ENCODE results near the gene AFF3.

AFF3 gene

DNA sequence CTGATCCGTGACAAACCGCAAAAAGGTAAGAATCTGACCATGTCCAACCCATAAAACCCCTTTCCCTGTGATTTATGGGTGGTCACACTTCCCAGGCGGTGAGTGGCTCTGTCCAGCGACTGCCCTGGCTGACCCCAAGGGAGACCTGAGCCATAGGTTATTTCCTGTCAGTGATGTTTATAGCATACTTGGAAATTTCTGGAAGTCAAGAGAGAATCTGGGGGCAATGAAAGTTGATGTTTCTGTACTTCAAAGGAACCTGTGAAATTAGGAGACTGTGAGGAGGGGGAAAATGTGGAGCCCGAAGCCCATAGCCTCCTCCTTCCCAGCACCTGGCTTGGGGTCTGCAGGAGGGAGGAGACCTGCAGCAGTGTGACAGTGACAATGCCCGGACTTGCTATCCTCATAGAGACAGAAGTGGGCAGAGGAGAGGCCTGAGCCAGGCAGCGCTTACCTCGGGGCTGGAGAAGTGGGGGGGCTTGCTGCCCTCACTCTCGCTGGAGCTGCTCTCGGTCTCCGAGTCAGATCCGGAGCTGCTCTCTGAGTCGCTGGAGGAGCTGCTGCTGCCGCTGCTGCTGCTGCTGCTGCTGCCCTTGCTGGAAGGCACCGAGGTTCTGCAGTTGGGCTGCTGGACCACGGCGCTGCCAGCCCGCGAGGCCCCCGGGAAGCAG is 541.3 kb downstream of the AFF3 start:
- Histone ChIP-seq H4K12ac (ENCODE audit: low read depth, low read length) (no peak overlapping the region), H3K9ac (ENCODE audit: low read length) (no peak overlapping the region), H3K27ac (ENCODE audit: low read depth, low read length) (no peak overlapping the region), H3K9me3 (ENCODE audit: insufficient read depth, low read depth, low read length) (no peaks in the 10 kb centered on the region), H3K14ac (ENCODE audit: low read length) (no peak overlapping the region), H3K27me3 (ENCODE audit: insufficient read depth, low read length) (peaks cover 2% of the 10 kb centered on the region), H2AFZ (ENCODE audit: insufficient read depth, low read length, poor library complexity) (no peak overlapping the region), H3K79me1 (ENCODE audit: low read length) (peaks cover 2% of the 10 kb centered on the region), H2AK5ac (ENCODE audit: low read length) (no peak overlapping the region), H3K4ac (ENCODE audit: low read depth, low read length) (no peak overlapping the region), H3K79me2 (ENCODE audit: control insufficient read depth, insufficient read depth, low read length, poor library complexity) (no peaks in the 10 kb centered on the region), H3K18ac (ENCODE audit: low read length) (no peak overlapping the region), H4K91ac (ENCODE audit: low read depth, low read length) (no peak overlapping the region), H3K23ac (ENCODE audit: low read length) (no peak overlapping the region), H2BK120ac (ENCODE audit: insufficient read depth, low read length, poor library complexity) (no peak overlapping the region), H2BK12ac (ENCODE audit: low read length) (no peak overlapping the region), H3K4me1 (ENCODE audit: control insufficient read depth in 1 of 2, insufficient read depth in 2 of 2, low read length in 2 of 2) (peaks cover 13 to 21% of the 10 kb centered on the region in 2 experiments), H3K4me2 (ENCODE audit: low read length) (no peak overlapping the region), H2BK5ac (ENCODE audit: low read depth, low read length, poor library complexity) (no peak overlapping the region), H3K4me3 (ENCODE audit: low read depth, low read length) (peak overlapping the region; percentile 19), H4K8ac (ENCODE audit: low read depth, low read length) (no peak overlapping the region), H3K36me3 (ENCODE audit: control insufficient read depth in 1 of 2, insufficient read depth in 2 of 2, low read length in 2 of 2) (no peaks in the 10 kb centered on the region)
- no peak for DNase-seq
- WGBS (ENCODE audit: extremely low coverage, insufficient coverage, insufficient read length), result no CpG with 5 or more reads among the region's 20 CpGs

DNA sequence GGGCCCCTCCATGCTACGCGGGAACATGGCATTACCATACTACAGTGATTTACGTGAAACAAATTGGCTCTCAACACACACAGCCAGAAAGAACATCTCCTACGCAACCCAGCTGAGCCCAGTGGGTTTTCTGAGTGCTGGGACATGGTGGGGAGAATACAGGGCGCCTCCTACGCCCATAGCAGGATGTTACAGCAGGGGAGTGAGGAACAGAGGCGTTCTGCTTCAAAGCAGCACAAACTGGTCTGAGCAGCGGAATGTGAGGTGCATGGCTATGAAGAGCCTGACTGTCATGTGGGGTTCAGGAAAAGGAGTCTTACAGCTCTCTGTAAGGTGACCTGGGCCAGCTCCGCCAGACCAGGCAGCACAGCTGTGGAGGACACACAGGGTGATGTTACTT is 543.9 kb downstream of the AFF3 start:
- no peak overlapping the region for H3K14ac ChIP-seq (ENCODE audit: low read length)
- H3K18ac ChIP-seq (ENCODE audit: low read length), result no peak overlapping the region
- no peaks in the 10 kb centered on the region for H3K9me3 ChIP-seq (ENCODE audit: insufficient read depth, low read depth, low read length)
- no peak overlapping the region for H4K12ac ChIP-seq (ENCODE audit: low read depth, low read length)
- H3K79me1 ChIP-seq (ENCODE audit: low read length), result peaks cover 2% of the 10 kb centered on the region
- H2BK120ac ChIP-seq (ENCODE audit: insufficient read depth, low read length, poor library complexity), result no peak overlapping the region
- H3K4me1 ChIP-seq (ENCODE audit: control insufficient read depth in 1 of 2, insufficient read depth in 2 of 2, low read length in 2 of 2), result peaks cover 13 to 21% of the 10 kb centered on the region in 2 experiments
- no peak overlapping the region for H2AFZ ChIP-seq (ENCODE audit: insufficient read depth, low read length, poor library complexity)
- no peak overlapping the region for H2BK5ac ChIP-seq (ENCODE audit: low read depth, low read length, poor library complexity)
- no peak overlapping the region for H4K8ac ChIP-seq (ENCODE audit: low read depth, low read length)
- no peak overlapping the region for H3K9ac ChIP-seq (ENCODE audit: low read length)
- H3K27me3 ChIP-seq (ENCODE audit: insufficient read depth, low read length), result peaks cover 2% of the 10 kb centered on the region
- no peak overlapping the region for H2BK12ac ChIP-seq (ENCODE audit: low read length)
- H3K23ac ChIP-seq (ENCODE audit: low read length), result no peak overlapping the region
- no peaks in the 10 kb centered on the region for H3K36me3 ChIP-seq (ENCODE audit: control insufficient read depth in 1 of 2, insufficient read depth in 2 of 2, low read length in 2 of 2)
- H3K4ac ChIP-seq (ENCODE audit: low read depth, low read length), result no peak overlapping the region
- H3K79me2 ChIP-seq (ENCODE audit: control insufficient read depth, insufficient read depth, low read length, poor library complexity), result no peaks in the 10 kb centered on the region
- H2AK5ac ChIP-seq (ENCODE audit: low read length), result no peak overlapping the region
- no peak overlapping the region for H3K4me2 ChIP-seq (ENCODE audit: low read length)
- H4K91ac ChIP-seq (ENCODE audit: low read depth, low read length), result no peak overlapping the region
- no peak overlapping the region for H3K4me3 ChIP-seq (ENCODE audit: low read depth, low read length)
- DNase-seq, result no peak
- H3K27ac ChIP-seq (ENCODE audit: low read depth, low read length), result no peak overlapping the region
- WGBS (ENCODE audit: extremely low coverage, insufficient coverage, insufficient read length), result no CpG with 5 or more reads among the region's 9 CpGs

DNA sequence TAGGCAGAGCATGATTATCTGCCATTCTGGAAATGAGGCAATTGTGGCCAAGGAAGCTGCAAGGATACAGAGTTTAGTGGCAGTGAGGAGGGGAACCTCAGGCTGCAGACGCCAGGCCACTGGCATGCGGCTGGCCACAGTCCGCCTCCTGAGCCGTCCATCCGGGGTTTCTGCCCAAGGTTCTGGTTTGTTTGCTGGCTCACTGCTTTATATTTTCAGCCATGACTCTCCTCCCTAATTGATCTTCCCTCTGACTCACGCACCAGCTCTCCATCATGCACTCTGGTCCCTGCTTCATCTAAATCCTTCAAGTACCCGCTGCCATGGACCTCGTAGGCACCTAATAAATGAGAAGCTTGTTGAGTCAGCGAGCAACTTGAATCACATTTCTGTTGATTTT is 544.8 kb downstream of the AFF3 start:
- Histone ChIP-seq H2BK5ac (ENCODE audit: low read depth, low read length, poor library complexity) (no peak overlapping the region), H3K4me2 (ENCODE audit: low read length) (no peak overlapping the region), H3K23ac (ENCODE audit: low read length) (no peak overlapping the region), H2BK12ac (ENCODE audit: low read length) (no peak overlapping the region), H2AFZ (ENCODE audit: insufficient read depth, low read length, poor library complexity) (no peak overlapping the region), H3K36me3 (ENCODE audit: control insufficient read depth in 1 of 2, insufficient read depth in 2 of 2, low read length in 2 of 2) (no peaks in the 10 kb centered on the region), H3K9me3 (ENCODE audit: insufficient read depth, low read depth, low read length) (no peaks in the 10 kb centered on the region), H4K91ac (ENCODE audit: low read depth, low read length) (no peak overlapping the region), H2BK120ac (ENCODE audit: insufficient read depth, low read length, poor library complexity) (no peak overlapping the region), H4K8ac (ENCODE audit: low read depth, low read length) (no peak overlapping the region), H3K4me3 (ENCODE audit: low read depth, low read length) (no peak overlapping the region), H3K79me1 (ENCODE audit: low read length) (peaks cover 2% of the 10 kb centered on the region), H2AK5ac (ENCODE audit: low read length) (no peak overlapping the region), H3K27me3 (ENCODE audit: insufficient read depth, low read length) (peaks cover 2% of the 10 kb centered on the region), H3K4ac (ENCODE audit: low read depth, low read length) (no peak overlapping the region), H4K12ac (ENCODE audit: low read depth, low read length) (no peak overlapping the region), H3K9ac (ENCODE audit: low read length) (no peak overlapping the region), H3K79me2 (ENCODE audit: control insufficient read depth, insufficient read depth, low read length, poor library complexity) (no peaks in the 10 kb centered on the region), H3K27ac (ENCODE audit: low read depth, low read length) (no peak overlapping the region), H3K4me1 (ENCODE audit: control insufficient read depth in 1 of 2, insufficient read depth in 2 of 2, low read length in 2 of 2) (peaks cover 10 to 16% of the 10 kb centered on the region in 2 experiments), H3K14ac (ENCODE audit: low read length) (no peak overlapping the region), H3K18ac (ENCODE audit: low read length) (no peak overlapping the region)
- no CpG with 5 or more reads among the region's 9 CpGs for WGBS (ENCODE audit: extremely low coverage, insufficient coverage, insufficient read length)
- DNase-seq, result no peak

DNA sequence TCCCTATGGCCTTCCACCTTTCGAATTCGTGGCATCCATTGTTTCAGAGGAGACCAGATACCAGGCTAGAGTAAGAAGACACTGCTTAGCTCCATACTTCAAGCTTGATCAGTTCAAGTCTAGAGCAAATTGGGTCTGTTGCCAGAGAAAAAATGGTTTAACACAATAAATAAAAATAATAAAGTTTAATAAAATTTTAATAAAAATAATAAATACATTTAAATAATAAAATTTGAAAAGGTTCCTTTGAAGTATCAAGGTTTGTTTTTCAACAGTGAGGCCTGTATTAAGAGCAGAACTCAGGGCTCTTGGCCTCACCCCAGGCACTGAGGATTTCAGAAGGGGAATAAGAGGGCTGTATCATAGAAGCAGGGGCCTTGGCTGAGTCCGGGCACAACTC is 547.0 kb downstream of the AFF3 start:
- Histone ChIP-seq H3K18ac (ENCODE audit: low read length) (no peak overlapping the region), H2BK12ac (ENCODE audit: low read length) (no peak overlapping the region), H3K79me2 (ENCODE audit: control insufficient read depth, insufficient read depth, low read length, poor library complexity) (no peaks in the 10 kb centered on the region), H3K4me2 (ENCODE audit: low read length) (no peak overlapping the region), H2BK120ac (ENCODE audit: insufficient read depth, low read length, poor library complexity) (no peak overlapping the region), H3K4ac (ENCODE audit: low read depth, low read length) (no peak overlapping the region), H2AK5ac (ENCODE audit: low read length) (no peak overlapping the region), H3K9ac (ENCODE audit: low read length) (no peak overlapping the region), H4K91ac (ENCODE audit: low read depth, low read length) (no peak overlapping the region), H4K8ac (ENCODE audit: low read depth, low read length) (no peak overlapping the region), H3K36me3 (ENCODE audit: control insufficient read depth in 1 of 2, insufficient read depth in 2 of 2, low read length in 2 of 2) (no peaks in the 10 kb centered on the region), H3K27me3 (ENCODE audit: insufficient read depth, low read length) (no peaks in the 10 kb centered on the region), H3K9me3 (ENCODE audit: insufficient read depth, low read depth, low read length) (no peaks in the 10 kb centered on the region), H2AFZ (ENCODE audit: insufficient read depth, low read length, poor library complexity) (no peak overlapping the region), H3K79me1 (ENCODE audit: low read length) (no peaks in the 10 kb centered on the region), H2BK5ac (ENCODE audit: low read depth, low read length, poor library complexity) (no peak overlapping the region), H3K23ac (ENCODE audit: low read length) (no peak overlapping the region), H4K12ac (ENCODE audit: low read depth, low read length) (no peak overlapping the region), H3K14ac (ENCODE audit: low read length) (no peak overlapping the region), H3K27ac (ENCODE audit: low read depth, low read length) (no peak overlapping the region), H3K4me1 (ENCODE audit: control insufficient read depth in 1 of 2, insufficient read depth in 2 of 2, low read length in 2 of 2) (peaks cover 0 to 3% of the 10 kb centered on the region in 2 experiments), H3K4me3 (ENCODE audit: low read depth, low read length) (no peak overlapping the region)
- no CpG with 5 or more reads among the region's 3 CpGs for WGBS (ENCODE audit: extremely low coverage, insufficient coverage, insufficient read length)
- no peak for DNase-seq
